Mucosa of rectum (tissue), 2 donors: Measurements from ENCODE around the gene GFPT2.

ENCODE experiments used
- H3K27ac ChIP-seq, 2 donors: one replicate each; pipeline ENCODE4 v1.7.0; 2013; ENCODE audit warnings: inconsistent platforms in 2 of 2, low read depth in 2 of 2, low read length in 2 of 2
- H3K27me3 ChIP-seq, 2 donors: one replicate each; pipeline ENCODE4 v1.7.0; 2013; ENCODE audit warnings: low read length in 2 of 2; ENCODE audit not compliant: control insufficient read depth in 2 of 2, insufficient read depth in 2 of 2
- H3K36me3 ChIP-seq, 2 donors: one replicate each; pipeline ENCODE4 v1.7.0; 2013; ENCODE audit warnings: low read length in 2 of 2; ENCODE audit not compliant: control insufficient read depth in 2 of 2, insufficient read depth in 2 of 2
- H3K4me1 ChIP-seq, 2 donors: one replicate each; pipeline ENCODE4 v1.7.0; 2013; ENCODE audit warnings: low read length in 2 of 2, mild to moderate bottlenecking in 1 of 2; ENCODE audit not compliant: control insufficient read depth in 2 of 2, insufficient read depth in 2 of 2
- H3K4me3 ChIP-seq, 2 donors: one replicate each; pipeline ENCODE4 v1.7.0; 2013; ENCODE audit warnings: low read length in 2 of 2
- H3K9ac ChIP-seq, 2 donors: one replicate each; pipeline ENCODE4 v1.7.0; 2013; ENCODE audit warnings: low read length in 2 of 2, low read depth in 1 of 2, mild to moderate bottlenecking in 1 of 2
- H3K9me3 ChIP-seq, 2 donors: one replicate each; pipeline ENCODE4 v1.7.0; 2013; ENCODE audit warnings: low read length in 2 of 2; ENCODE audit not compliant: control insufficient read depth in 2 of 2
- donor health status: healthy.
- donor health status: Normal muscosa, but diverticular disease.

Gene GFPT2

GRCh38 chr5:180328296-180329137, 24.6 kb downstream of the GFPT2 start:
- Histone ChIP-seq H3K36me3 (peaks cover 0 to 2% of the 10 kb centered on the region in 2 donors), H3K9me3 (no peaks in the 10 kb centered on the region), H3K27me3 (peaks cover 2 to 4% of the 10 kb centered on the region in 2 donors), H3K9ac (no peak overlapping the region), H3K4me1 (no peaks in the 10 kb centered on the region), H3K4me3 (no peak overlapping the region), H3K27ac (no peak overlapping the region)

- H3K27ac ChIP-seq, result no peak overlapping the region
- H3K9me3 ChIP-seq, result no peaks in the 10 kb centered on the region
- H3K4me3 ChIP-seq, result no peak overlapping the region
- H3K9ac ChIP-seq, result no peak overlapping the region
- H3K36me3 ChIP-seq, result peaks cover 0 to 2% of the 10 kb centered on the region in 2 donors
- H3K4me1 ChIP-seq, result no peaks in the 10 kb centered on the region
- H3K27me3 ChIP-seq, result peaks cover 2 to 4% of the 10 kb centered on the region in 2 donors
These were observed 26.1 kb downstream of the GFPT2 start for GRCh38 chr5:180326989-180327565.

- no peaks in the 10 kb centered on the region for H3K9me3 ChIP-seq
- no peaks in the 10 kb centered on the region for H3K4me1 ChIP-seq
- H3K36me3 ChIP-seq, result peaks cover 0 to 2% of the 10 kb centered on the region in 2 donors
- H3K4me3 ChIP-seq, result no peak overlapping the region
- peaks cover 0 to 2% of the 10 kb centered on the region in 2 donors for H3K27me3 ChIP-seq
- no peak overlapping the region for H3K9ac ChIP-seq
- no peak overlapping the region for H3K27ac ChIP-seq
These were observed 28.6 kb downstream of the GFPT2 start for GRCh38 chr5:180324601-180324950.

GRCh38 chr5:180323941-180324600, 29.1 kb downstream of the GFPT2 start:
- Histone ChIP-seq H3K4me1 (no peaks in the 10 kb centered on the region), H3K9ac (no peak overlapping the region), H3K4me3 (no peak overlapping the region), H3K36me3 (peaks cover 0 to 2% of the 10 kb centered on the region in 2 donors), H3K27me3 (peaks cover 0 to 2% of the 10 kb centered on the region in 2 donors), H3K27ac (no peak overlapping the region), H3K9me3 (no peaks in the 10 kb centered on the region)

DNA sequence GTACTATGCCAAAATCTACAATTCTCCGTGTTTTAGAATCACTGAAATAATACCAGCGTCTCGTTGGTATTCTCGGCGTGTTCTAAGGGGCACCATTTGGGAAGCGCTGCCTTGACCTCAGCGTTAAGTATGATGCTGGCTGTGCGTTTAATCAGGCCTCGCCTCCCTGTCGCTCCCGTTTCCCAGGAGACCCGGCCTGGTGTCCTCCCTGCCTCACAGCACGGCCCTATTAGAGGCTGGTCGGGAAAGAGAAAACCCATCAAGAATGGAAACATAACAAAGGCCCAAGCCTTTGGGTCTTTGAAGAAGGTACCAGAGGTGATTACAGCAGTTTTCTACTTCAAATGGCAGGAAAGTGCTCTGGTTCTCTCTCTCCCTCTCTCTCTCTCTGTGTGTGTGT, 30.0 kb downstream of the GFPT2 start:
- Histone ChIP-seq H3K4me3 (no peak overlapping the region), H3K36me3 (peaks cover 0 to 2% of the 10 kb centered on the region in 2 donors), H3K9me3 (no peaks in the 10 kb centered on the region), H3K4me1 (no peaks in the 10 kb centered on the region), H3K27me3 (peaks cover 0 to 2% of the 10 kb centered on the region in 2 donors), H3K9ac (no peak overlapping the region), H3K27ac (no peak overlapping the region)

DNA sequence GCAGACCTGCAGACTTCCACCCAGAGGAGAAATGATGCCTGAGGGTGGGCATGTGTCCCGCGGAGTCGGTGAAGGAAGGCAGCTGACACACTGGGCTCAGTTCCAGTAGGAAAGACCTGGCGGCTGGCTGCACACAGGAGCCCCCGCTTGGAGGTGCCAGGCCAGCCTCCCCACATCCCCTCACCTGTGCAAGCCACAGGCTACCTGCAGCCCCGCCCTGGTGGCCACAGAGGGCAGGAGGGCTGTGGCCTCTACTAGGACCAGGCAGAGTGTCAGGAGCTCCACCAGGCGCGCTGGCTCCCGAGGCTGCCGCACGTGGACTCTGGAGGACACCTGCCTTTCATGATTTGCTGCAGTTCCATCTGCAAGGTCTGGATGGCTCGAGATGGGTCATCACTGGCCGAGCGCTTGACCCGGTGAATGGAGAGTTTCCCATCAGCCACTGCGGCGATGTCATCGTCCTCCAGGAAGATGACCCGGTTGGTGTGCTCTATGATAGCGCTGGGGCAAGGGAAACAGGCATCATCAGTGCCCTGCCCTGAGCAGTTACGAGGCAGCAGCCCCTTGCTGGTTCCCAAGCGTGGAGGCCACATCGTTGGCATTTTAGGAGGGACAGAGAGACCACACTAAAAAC, 34.6 kb downstream of the GFPT2 start:
- Histone ChIP-seq H3K4me3 (no peak overlapping the region), H3K27me3 (no peaks in the 10 kb centered on the region), H3K9ac (no peak overlapping the region), H3K36me3 (no peaks in the 10 kb centered on the region), H3K27ac (no peak overlapping the region), H3K9me3 (no peaks in the 10 kb centered on the region), H3K4me1 (no peaks in the 10 kb centered on the region)

DNA sequence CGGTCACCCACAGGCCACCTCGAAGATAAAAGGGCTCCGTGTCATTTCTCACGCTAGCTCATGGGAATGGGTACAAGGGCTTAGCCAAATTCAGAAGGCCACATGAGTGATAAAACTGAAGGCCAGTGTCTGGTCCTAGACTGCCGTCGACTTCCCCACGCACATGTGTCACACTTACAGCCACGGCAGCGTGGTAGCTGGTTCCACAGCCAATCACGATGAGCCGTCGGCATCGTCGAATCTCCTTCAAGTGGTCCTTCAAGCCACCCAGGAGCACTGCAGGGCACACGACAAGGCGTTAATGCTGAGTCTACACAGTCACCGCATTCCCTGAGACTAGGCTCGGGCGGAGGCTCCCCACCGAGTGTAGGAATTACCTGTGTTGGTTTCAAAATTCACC, 36.5 kb downstream of the GFPT2 start:
- no peaks in the 10 kb centered on the region for H3K4me1 ChIP-seq
- no peaks in the 10 kb centered on the region for H3K36me3 ChIP-seq
- H3K9me3 ChIP-seq, result no peaks in the 10 kb centered on the region
- H3K27ac ChIP-seq, result no peak overlapping the region
- H3K9ac ChIP-seq, result no peak overlapping the region
- no peaks in the 10 kb centered on the region for H3K27me3 ChIP-seq
- no peak overlapping the region for H3K4me3 ChIP-seq

DNA sequence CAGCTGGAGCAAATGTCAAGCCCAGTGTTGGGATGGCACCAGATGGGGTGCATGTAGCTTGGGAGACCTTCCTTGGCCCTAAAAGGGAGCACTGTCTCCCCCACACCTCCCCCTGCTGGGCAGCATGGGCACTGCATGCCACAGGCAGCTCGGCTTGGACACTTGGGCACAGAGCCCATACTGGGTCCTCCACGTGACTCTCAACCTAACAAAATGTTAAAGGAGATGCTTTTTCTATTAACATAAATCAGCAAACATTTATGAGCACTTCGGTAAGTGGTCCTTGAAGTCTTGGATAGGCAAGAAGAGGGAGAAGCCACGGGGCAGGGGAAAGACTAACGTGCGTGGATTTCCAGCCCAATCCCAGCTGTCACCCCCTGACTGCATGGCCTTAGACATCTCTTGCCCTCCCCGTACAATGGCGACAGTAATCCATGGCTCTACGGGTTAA, 37.3 kb downstream of the GFPT2 start:
- Histone ChIP-seq H3K27ac (no peak overlapping the region), H3K27me3 (no peaks in the 10 kb centered on the region), H3K9me3 (no peaks in the 10 kb centered on the region), H3K9ac (no peak overlapping the region), H3K36me3 (no peaks in the 10 kb centered on the region), H3K4me3 (no peak overlapping the region), H3K4me1 (no peaks in the 10 kb centered on the region)

GRCh38 chr5:180313677-180314505, 39.2 kb downstream of the GFPT2 start:
- Histone ChIP-seq H3K4me1 (no peaks in the 10 kb centered on the region), H3K9me3 (no peaks in the 10 kb centered on the region), H3K27ac (peak overlapping the region in 1 of 2 donors; percentile 56), H3K27me3 (no peaks in the 10 kb centered on the region), H3K9ac (peak overlapping the region; percentile 19 to 72), H3K36me3 (no peaks in the 10 kb centered on the region), H3K4me3 (peak overlapping the region; percentile 23 to 74)
